BJ (cell line): ENCODE measurements around the gene KCNAB1. TPM values are rescaled to one million over a fixed set of nuclear protein-coding genes. Genes with fewer than 3 reads are reported as not detected.

Experiments
- CTCF ChIA-PET: fragments of 350-600 bp; formaldehyde crosslinking; extraction: SDS; loops from one replicate; lab custom pipeline; 2021; ENCODE audit warnings: antibody characterized with exemption, inconsistent platforms; lab: Yijun Ruan, JAX
- POLR2A ChIA-PET: fragments of 300-600 bp; sonication (Branson Sonifier 250); formaldehyde crosslinking; extraction: SDS; loops from one replicate; lab custom pipeline; 2021; ENCODE audit warnings: antibody characterized with exemption; lab: Charles Lee
- DNase-seq: peaks from one replicate; pipeline ENCODE4 v3.0.0-alpha.2; 2011; ENCODE audit warnings: low read depth
- H3K27me3 ChIP-seq: 2 replicates; pipeline ENCODE4 v1.6.0; 2011; ENCODE audit warnings: low read length; ENCODE audit not compliant: control insufficient read depth, insufficient read depth
- H3K36me3 ChIP-seq: 2 replicates; pipeline ENCODE4 v1.5.1; 2011; ENCODE audit warnings: low read length; ENCODE audit not compliant: control insufficient read depth, insufficient read depth
- H3K4me3 ChIP-seq: 2 replicates; pipeline ENCODE4 v1.5.1; 2011; ENCODE audit warnings: low read depth, mild to moderate bottlenecking, control low read depth, low read length
- CTCF ChIP-seq: IDR thresholded peaks from 2 replicates; pipeline ENCODE4 v1.5.1; 2011; ENCODE audit warnings: low read depth, mild to moderate bottlenecking, control low read depth, inconsistent platforms, low read length, moderate library complexity; ENCODE audit not compliant: insufficient read depth
- polyA plus RNA-seq: library from polyadenylated mRNA; depleted of rRNA; stranded (reverse); fragments of >200 nt; gene quantifications from 2 replicates; pipeline ENCODE4 v1.2.3, GENCODE V29; 2011

KCNAB1 gene
- polyA plus RNA-seq, 1 experiment = not detected

GRCh38 chr3:156433138-156433537, 312.8 kb downstream of the KCNAB1 start:
- ChIA-PET POLR2A (no interaction called here), CTCF (interaction anchor here (1.2 kb wide), 1 partner anchor 17 kb away, joined by 4 read pairs; no protein-coding TSS in a partner anchor)
- DNase-seq = no peak
- Histone ChIP-seq H3K36me3 (no peaks in the 10 kb centered on the region), H3K4me3 (no peak overlapping the region), H3K27me3 (no peaks in the 10 kb centered on the region; the same call in 1 of the 2 replicates)
- no peak for TF ChIP-seq CTCF

GRCh38 chr3:156433910-156434309, 313.5 kb downstream of the KCNAB1 start:
- ChIA-PET CTCF (interaction anchor here (0.5 to 1.2 kb wide), 2 partner anchors 13 to 16 kb away, joined by 3 to 4 read pairs; no protein-coding TSS in a partner anchor), POLR2A (no interaction called here)
- Histone ChIP-seq H3K4me3 (no peak overlapping the region), H3K27me3 (no peaks in the 10 kb centered on the region; the same call in 1 of the 2 replicates), H3K36me3 (no peaks in the 10 kb centered on the region)
- no peak for DNase-seq
- no peak for TF ChIP-seq CTCF

- ChIA-PET CTCF (no interaction called here), POLR2A (no interaction called here)
- H3K27me3 ChIP-seq = no peaks in the 10 kb centered on the region; the same call in 1 of the 2 replicates
- DNase-seq = no peak
- TF ChIP-seq CTCF = no peak
- H3K4me3 ChIP-seq = no peak overlapping the region
- H3K36me3 ChIP-seq = no peaks in the 10 kb centered on the region
Observed at GRCh38 chr3:156434921-156435320, 314.5 kb downstream of the KCNAB1 start.

GRCh38 chr3:156443079-156443478, 322.7 kb downstream of the KCNAB1 start:
- ChIA-PET CTCF (interaction anchor here (0.7 to 2.0 kb wide), 4 partner anchors 10 to 299 kb away, joined by 3 to 7 read pairs (median 4); no protein-coding TSS in a partner anchor), POLR2A (no interaction called here)
- Histone ChIP-seq H3K4me3 (no peak overlapping the region), H3K27me3 (no peaks in the 10 kb centered on the region), H3K36me3 (no peaks in the 10 kb centered on the region)
- TF ChIP-seq CTCF = no peak
- no peak for DNase-seq

- Histone ChIP-seq H3K36me3 (no peaks in the 10 kb centered on the region), H3K27me3 (no peaks in the 10 kb centered on the region), H3K4me3 (no peak overlapping the region)
- ChIA-PET POLR2A (no interaction called here), CTCF (interaction anchor here (1.1 to 1.5 kb wide), 3 partner anchors 14 to 271 kb away, joined by 4 to 5 read pairs (median 4); no protein-coding TSS in a partner anchor)
- no peak for DNase-seq
- no peak for TF ChIP-seq CTCF
Observed at GRCh38 chr3:156445117-156446090, 325.0 kb downstream of the KCNAB1 start.
